CD4-positive, alpha-beta memory T cell (primary cell): ENCODE results near the gene SCAF4. TPM values are rescaled to one million over a fixed set of nuclear protein-coding genes. Genes with fewer than 3 reads are reported as not detected.
"Not testable (repeated sequence)": the region's sequence is repeated elsewhere in the genome, so short reads cannot be mapped to it uniquely, and the experiment has no call there.

Experiments
- CTCF ChIA-PET: fragments of 350-600 bp; sonication (Branson Sonifier 250); formaldehyde crosslinking; loops from one replicate; lab custom pipeline; 2021; ENCODE audit warnings: inconsistent platforms; ENCODE audit not compliant: partially characterized antibody; lab: Charles Lee
- POLR2A ChIA-PET: fragments of 350-600 bp; sonication (Branson Sonifier 250); formaldehyde crosslinking; loops from one replicate; lab custom pipeline; 2021; ENCODE audit not compliant: partially characterized antibody; lab: Charles Lee
- DNase-seq, 5 donors: peaks; one replicate each; pipeline versions ENCODE4 v3.0.0 to v3.0.0-alpha.2; 2020 to 2022; ENCODE audit warnings: mixed read lengths in 1 of 5
- H3K27ac ChIP-seq: one replicate; pipeline ENCODE4 v1.7.0; 2013; ENCODE audit warnings: low read depth, low read length
- H3K27me3 ChIP-seq: 2 replicates; pipeline ENCODE4 v1.7.0; 2013; ENCODE audit warnings: mild to moderate bottlenecking, low read length, moderate library complexity; ENCODE audit not compliant: insufficient read depth
- H3K36me3 ChIP-seq: 2 replicates; pipeline ENCODE4 v1.7.0; 2013; ENCODE audit warnings: mild to moderate bottlenecking, low read length, moderate library complexity; ENCODE audit not compliant: insufficient read depth
- H3K4me1 ChIP-seq: 2 replicates; pipeline ENCODE4 v1.7.0; 2013; ENCODE audit warnings: mild to moderate bottlenecking, low read length, moderate library complexity; ENCODE audit not compliant: insufficient read depth
- H3K4me3 ChIP-seq, 2 donors: one replicate each; pipeline ENCODE4 v1.7.0; 2013; ENCODE audit warnings: low read length in 2 of 2, mild to moderate bottlenecking in 1 of 2
- H3K9me3 ChIP-seq, 2 donors: one replicate each; pipeline ENCODE4 v1.7.0; 2013; ENCODE audit warnings: low read length in 2 of 2, control low read depth in 1 of 2; ENCODE audit not compliant: control insufficient read depth in 1 of 2
- H3K27ac Mint-ChIP-seq, 7 donors: one replicate each; pipeline ENCODE4 v1.8.0; 2020 to 2021; ENCODE audit warnings: mixed read lengths in 7 of 7, mild to moderate bottlenecking in 6 of 7, inconsistent platforms in 3 of 7, moderate library complexity in 3 of 7
- H3K27me3 Mint-ChIP-seq, 2 donors: one replicate each; pipeline ENCODE4 v1.8.0; 2020 to 2021; ENCODE audit warnings: mixed read lengths in 2 of 2
- H3K36me3 Mint-ChIP-seq, 2 donors: one replicate each; pipeline ENCODE4 v1.8.0; 2020 to 2021; ENCODE audit warnings: mixed read lengths in 2 of 2, inconsistent platforms in 1 of 2, mild to moderate bottlenecking in 1 of 2
- H3K4me1 Mint-ChIP-seq, 4 donors: one replicate each; pipeline ENCODE4 v1.8.0; 2020 to 2021; ENCODE audit warnings: mixed read lengths in 4 of 4, mild to moderate bottlenecking in 1 of 4
- H3K4me3 Mint-ChIP-seq, 8 donors: one replicate each; pipeline ENCODE4 v1.8.0; 2020 to 2021; ENCODE audit warnings: mixed read lengths in 8 of 8, mild to moderate bottlenecking in 7 of 8, moderate library complexity in 6 of 8, inconsistent platforms in 3 of 8
- H3K9me3 Mint-ChIP-seq, 8 donors: one replicate each; pipeline ENCODE4 v1.8.0; 2020 to 2021; ENCODE audit warnings: mixed read lengths in 8 of 8, mild to moderate bottlenecking in 5 of 8, inconsistent platforms in 3 of 8, moderate library complexity in 1 of 8
- intact Hi-C: fragments of 100-400 bp; cut with micrococcal nuclease; formaldehyde crosslinking; loops from one replicate; pipeline ENCODE4 v1.15.1; 2023
- polyA plus RNA-seq, 2 donors: library from polyadenylated mRNA; unstranded; fragments of 300-500 nt; fragmentation: Illumina TruSeq; gene quantifications; one replicate each; pipeline ENCODE4 v1.2.3, GENCODE V29; 2021
- total RNA-seq, 2 experiments: library from RNA; stranded (reverse); gene quantifications; one replicate each; pipeline ENCODE4 v1.2.3, GENCODE V29; 2021

Gene SCAF4
- total and polyA plus RNA-seq, 4 experiments from 2014 or later: 4.8 to 64.7 (median 48.9) TPM

DNA sequence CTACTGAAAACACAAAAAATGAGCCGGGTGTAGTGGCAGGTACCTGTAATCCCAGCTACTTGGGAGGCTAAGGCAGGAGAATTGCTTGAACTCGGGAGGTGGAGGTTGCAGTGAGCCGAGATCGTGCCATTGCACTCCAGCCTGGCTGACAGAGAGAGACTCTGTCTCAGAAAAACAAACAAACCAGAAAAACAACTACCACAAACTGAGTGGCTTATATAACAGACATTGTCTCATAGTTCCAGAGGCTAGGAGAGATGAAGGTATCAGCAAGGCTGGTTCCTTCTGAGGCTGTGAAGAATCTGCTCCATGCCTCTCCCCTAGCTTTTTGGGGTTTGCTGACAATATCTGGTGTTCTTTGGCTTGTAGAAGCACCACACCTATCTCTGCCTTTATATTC is 80.4 kb downstream of the SCAF4 start:
- H3K27ac ChIP-seq, H3K4me3 ChIP-seq, H3K36me3 Mint-ChIP-seq, H3K9me3 ChIP-seq, H3K27ac Mint-ChIP-seq, H3K27me3 ChIP-seq, H3K4me3 Mint-ChIP-seq, H3K9me3 Mint-ChIP-seq, H3K27me3 Mint-ChIP-seq, DNase-seq, intact Hi-C loops, POLR2A ChIA-PET, H3K36me3 ChIP-seq, CTCF ChIA-PET: not testable (repeated sequence)
- peaks cover 12% of the 10 kb centered on the region for H3K4me1 ChIP-seq
- H3K4me1 Mint-ChIP-seq: peaks cover 10 to 17% (median 15%) of the 10 kb centered on the region in 4 donors

DNA sequence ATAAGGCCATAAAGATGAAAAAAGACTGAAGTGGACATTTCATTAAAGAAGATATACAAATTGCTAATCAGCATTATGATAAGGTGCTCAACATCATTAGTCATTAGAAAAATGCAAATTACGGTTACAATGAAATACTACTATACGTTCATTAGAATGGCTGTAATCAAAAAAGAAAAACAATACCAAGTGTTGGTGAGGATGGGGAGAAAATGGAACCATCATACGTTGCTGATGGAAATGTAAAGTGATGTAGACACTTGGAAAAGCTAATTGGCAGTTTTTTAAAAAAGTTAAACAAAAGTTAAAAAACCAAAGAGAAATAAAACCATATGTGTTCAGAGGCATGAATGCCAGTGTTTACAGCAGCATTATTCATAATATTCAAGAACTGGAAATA is 81.0 kb downstream of the SCAF4 start:
- H3K27me3 Mint-ChIP-seq: peaks cover 0 to 4% of the 10 kb centered on the region in 2 donors
- H3K36me3 Mint-ChIP-seq: no peaks in the 10 kb centered on the region
- no peak for DNase-seq
- H3K4me1 Mint-ChIP-seq: peaks cover 7 to 13% (median 11%) of the 10 kb centered on the region in 4 donors
- no peaks in the 10 kb centered on the region for H3K36me3 ChIP-seq
- peaks cover 6% of the 10 kb centered on the region for H3K4me1 ChIP-seq
- no peaks in the 10 kb centered on the region for H3K27me3 ChIP-seq
- H3K4me3 Mint-ChIP-seq: no peak overlapping the region
- ChIA-PET CTCF (no interaction called here), POLR2A (no interaction called here)
- peaks cover 0 to 4% (median 0%) of the 10 kb centered on the region in 8 donors for H3K9me3 Mint-ChIP-seq
- intact Hi-C loops: no loop called here
- no peak overlapping the region for H3K4me3 ChIP-seq
- H3K9me3 ChIP-seq: no peaks in the 10 kb centered on the region
- no peak overlapping the region for H3K27ac ChIP-seq
- H3K27ac Mint-ChIP-seq: no peak overlapping the region

- H3K36me3 Mint-ChIP-seq: no peaks in the 10 kb centered on the region
- ChIA-PET POLR2A (no interaction called here), CTCF (no interaction called here)
- intact Hi-C loops: no loop called here
- peaks cover 0 to 5% of the 10 kb centered on the region in 2 donors for H3K27me3 Mint-ChIP-seq
- no peak overlapping the region for H3K4me3 Mint-ChIP-seq
- no peak overlapping the region for H3K27ac Mint-ChIP-seq
- Histone ChIP-seq H3K4me3 (no peak overlapping the region), H3K27ac (no peak overlapping the region), H3K27me3 (no peaks in the 10 kb centered on the region), H3K4me1 (no peaks in the 10 kb centered on the region), H3K9me3 (no peaks in the 10 kb centered on the region), H3K36me3 (no peaks in the 10 kb centered on the region)
- no peaks in the 10 kb centered on the region for H3K4me1 Mint-ChIP-seq
- DNase-seq: no peak
- H3K9me3 Mint-ChIP-seq: peaks cover 0 to 4% (median 0%) of the 10 kb centered on the region in 8 donors
Observed at GRCh38 chr21:31647650-31648049, 84.3 kb downstream of the SCAF4 start.

DNA sequence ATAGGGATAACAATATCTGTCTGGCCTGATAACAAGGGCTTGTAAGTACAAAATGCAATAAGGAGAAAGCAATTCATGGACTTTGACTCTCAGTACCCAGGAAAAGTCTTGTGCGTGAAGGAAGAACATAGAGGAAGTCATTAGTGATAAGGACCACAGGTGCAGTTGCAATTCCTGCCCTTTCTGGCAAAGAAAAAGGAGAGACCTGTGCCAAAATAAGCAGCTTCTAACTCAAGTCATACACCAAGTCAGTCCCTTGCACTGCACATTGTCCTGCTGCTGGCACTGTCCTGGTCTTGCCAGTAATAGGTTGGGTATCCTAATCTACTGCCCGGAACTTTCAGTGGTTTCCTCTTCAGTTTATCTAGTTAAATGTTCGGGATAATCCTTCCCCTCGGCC is 87.3 kb downstream of the SCAF4 start:
- peaks cover 0 to 2% (median 0%) of the 10 kb centered on the region in 8 donors for H3K9me3 Mint-ChIP-seq
- no peak overlapping the region for H3K4me3 ChIP-seq
- no peak overlapping the region for H3K27ac ChIP-seq
- peaks cover 2 to 7% of the 10 kb centered on the region in 2 donors for H3K27me3 Mint-ChIP-seq
- no peak for DNase-seq
- H3K36me3 ChIP-seq: no peaks in the 10 kb centered on the region
- no peaks in the 10 kb centered on the region for H3K4me1 ChIP-seq
- POLR2A ChIA-PET: no interaction called here
- H3K4me1 Mint-ChIP-seq: no peaks in the 10 kb centered on the region
- H3K9me3 ChIP-seq: no peaks in the 10 kb centered on the region
- CTCF ChIA-PET: interaction anchor here (1.4 kb wide), 1 partner anchor 44 kb away, joined by 3 read pairs; no protein-coding TSS in a partner anchor
- intact Hi-C loops: no loop called here
- no peak overlapping the region for H3K4me3 Mint-ChIP-seq
- peak overlapping the region in 1 of 7 donors; percentile 74 for H3K27ac Mint-ChIP-seq
- no peaks in the 10 kb centered on the region for H3K27me3 ChIP-seq
- peaks cover 0 to 2% of the 10 kb centered on the region in 2 donors for H3K36me3 Mint-ChIP-seq

DNA sequence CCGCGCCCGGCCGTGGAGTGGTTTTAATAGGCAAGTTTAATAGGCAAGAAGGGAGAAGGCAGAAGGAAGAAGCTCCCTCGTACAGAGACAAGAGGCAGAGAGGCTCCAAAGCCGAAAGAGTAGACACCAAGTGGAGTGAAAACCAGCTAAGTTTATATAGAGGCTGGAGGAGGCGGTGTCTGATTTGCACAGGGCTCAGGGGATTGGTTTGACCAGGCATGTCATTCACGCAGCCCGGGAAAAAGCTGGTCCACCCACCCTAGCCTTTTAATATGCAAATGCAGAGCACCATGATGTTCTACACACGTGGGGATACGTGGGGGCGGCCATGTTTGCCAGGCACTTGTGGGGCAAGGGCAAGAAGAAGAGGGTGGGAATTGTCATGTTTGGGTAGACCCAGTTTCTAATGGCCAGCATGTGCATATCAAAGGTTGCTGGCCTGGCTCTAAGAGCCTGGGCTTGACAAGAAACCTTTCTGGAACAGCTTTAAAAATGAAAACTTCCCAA is 90.4 kb downstream of the SCAF4 start:
- intact Hi-C loops: no loop called here
- Histone ChIP-seq H3K27me3 (no peaks in the 10 kb centered on the region), H3K4me1 (no peaks in the 10 kb centered on the region), H3K36me3 (no peaks in the 10 kb centered on the region), H3K4me3 (no peak overlapping the region), H3K9me3 (no peaks in the 10 kb centered on the region), H3K27ac (no peak overlapping the region)
- CTCF ChIA-PET: interaction anchor here (0.7 kb wide), 1 partner anchor 31 kb away, joined by 3 read pairs; no protein-coding TSS in a partner anchor
- no peaks in the 10 kb centered on the region for H3K4me1 Mint-ChIP-seq
- no peak overlapping the region for H3K4me3 Mint-ChIP-seq
- peaks cover 0 to 9% of the 10 kb centered on the region in 2 donors for H3K36me3 Mint-ChIP-seq
- DNase-seq: no peak
- POLR2A ChIA-PET: no interaction called here
- peaks cover 2 to 4% of the 10 kb centered on the region in 2 donors for H3K27me3 Mint-ChIP-seq
- H3K9me3 Mint-ChIP-seq: peaks cover 0 to 16% (median 9%) of the 10 kb centered on the region in 8 donors
- no peak overlapping the region for H3K27ac Mint-ChIP-seq

DNA sequence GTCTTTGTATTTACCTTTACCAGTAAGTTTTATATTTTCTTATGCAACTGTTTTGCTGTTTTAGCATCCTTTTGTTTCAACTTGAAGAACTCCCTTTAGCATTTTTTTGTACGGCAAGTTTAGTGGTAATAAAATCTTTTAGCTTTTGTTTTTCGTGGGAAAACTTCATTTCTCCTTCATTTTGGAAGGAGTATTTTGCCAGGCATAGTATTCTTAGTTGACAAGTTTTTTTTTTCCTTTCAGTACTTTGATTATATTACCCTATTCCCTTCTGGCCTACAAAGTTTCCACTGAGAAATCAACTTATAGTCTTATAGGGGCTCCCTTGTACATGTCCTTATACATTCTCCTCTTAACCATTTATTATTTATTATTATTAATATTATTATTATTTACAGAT is 95.0 kb downstream of the SCAF4 start:
- Histone ChIP-seq H3K4me3 (no peak overlapping the region), H3K4me1 (no peaks in the 10 kb centered on the region), H3K27ac (no peak overlapping the region), H3K27me3 (no peaks in the 10 kb centered on the region), H3K36me3 (no peaks in the 10 kb centered on the region), H3K9me3 (no peaks in the 10 kb centered on the region)
- CTCF ChIA-PET: no interaction called here
- DNase-seq: no peak
- peaks cover 0 to 16% (median 9%) of the 10 kb centered on the region in 8 donors for H3K9me3 Mint-ChIP-seq
- H3K27ac Mint-ChIP-seq: no peak overlapping the region
- no peaks in the 10 kb centered on the region for H3K4me1 Mint-ChIP-seq
- H3K4me3 Mint-ChIP-seq: no peak overlapping the region
- POLR2A ChIA-PET: no interaction called here
- H3K27me3 Mint-ChIP-seq: peaks cover 2% of the 10 kb centered on the region in 2 donors
- intact Hi-C loops: no loop called here
- H3K36me3 Mint-ChIP-seq: peaks cover 0 to 9% of the 10 kb centered on the region in 2 donors

DNA sequence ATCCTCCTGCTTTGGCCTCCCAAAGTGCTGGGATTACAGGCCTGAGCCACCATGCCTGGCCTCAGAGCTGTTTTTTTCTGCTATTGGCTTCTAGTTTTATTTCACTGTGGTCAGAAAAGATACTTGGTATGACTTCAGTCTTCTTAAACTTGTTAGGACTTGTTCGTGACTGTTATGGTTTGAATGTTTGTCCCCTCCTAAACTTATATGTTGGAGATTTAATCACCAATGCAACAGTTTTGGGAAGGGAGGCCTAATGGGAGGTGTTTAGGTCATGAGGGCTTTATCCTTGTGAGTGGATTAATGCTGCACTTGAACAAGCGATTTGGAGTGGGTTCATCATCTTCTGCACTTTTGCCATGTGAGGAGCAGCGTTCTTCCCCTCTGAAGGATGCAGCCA is 96.9 kb downstream of the SCAF4 start:
- H3K36me3 Mint-ChIP-seq: peaks cover 0 to 9% of the 10 kb centered on the region in 2 donors
- H3K27ac Mint-ChIP-seq: no peak overlapping the region
- intact Hi-C loops: no loop called here
- Histone ChIP-seq H3K36me3 (no peaks in the 10 kb centered on the region), H3K27me3 (no peaks in the 10 kb centered on the region), H3K4me3 (no peak overlapping the region), H3K4me1 (no peaks in the 10 kb centered on the region), H3K9me3 (no peaks in the 10 kb centered on the region), H3K27ac (no peak overlapping the region)
- H3K27me3 Mint-ChIP-seq: peaks cover 0 to 2% of the 10 kb centered on the region in 2 donors
- peaks cover 0 to 16% (median 8%) of the 10 kb centered on the region in 8 donors for H3K9me3 Mint-ChIP-seq
- DNase-seq: no peak
- no peak overlapping the region for H3K4me3 Mint-ChIP-seq
- ChIA-PET POLR2A (no interaction called here), CTCF (no interaction called here)
- H3K4me1 Mint-ChIP-seq: no peaks in the 10 kb centered on the region
